B cell (primary cell): ENCODE results near the gene AKAP6.

Experiments
- EZH2 ChIP-seq: IDR thresholded peaks from 2 replicates; pipeline ENCODE4 v1.6.1; 2012; ENCODE audit warnings: borderline replicate concordance, low read depth, mild to moderate bottlenecking, moderate library complexity, low read length; ENCODE audit not compliant: insufficient read depth, poor library complexity, severe bottlenecking
- TF ChIP-seq, protein P1 (sequence below): fragments of 200-600 bp; IDR thresholded peaks from one replicate; pipeline ENCODE4 v1.8.0; 2022; ENCODE audit warnings: antibody characterized with exemption, mild to moderate bottlenecking

DNA sequence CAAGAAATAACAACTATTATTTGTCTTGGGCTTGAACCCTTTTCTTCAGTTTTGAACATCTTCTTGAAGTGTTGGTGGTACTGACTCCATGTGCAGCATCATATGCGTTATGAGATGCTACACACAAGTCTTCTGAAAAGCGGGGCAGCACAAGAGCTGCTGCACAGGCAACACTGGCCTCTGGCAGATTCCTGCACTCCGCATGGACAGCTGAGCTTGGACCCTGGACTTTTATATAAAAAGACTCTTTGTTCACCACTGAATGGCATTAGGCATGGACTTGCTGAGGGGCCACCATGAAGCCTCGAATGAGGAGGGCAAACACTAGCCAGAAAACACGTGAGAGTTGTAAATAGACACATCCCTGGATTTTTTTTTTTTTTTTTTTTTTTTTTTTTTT is 398.7 kb downstream of the AKAP6 start:
- TF ChIP-seq, protein P1, sequence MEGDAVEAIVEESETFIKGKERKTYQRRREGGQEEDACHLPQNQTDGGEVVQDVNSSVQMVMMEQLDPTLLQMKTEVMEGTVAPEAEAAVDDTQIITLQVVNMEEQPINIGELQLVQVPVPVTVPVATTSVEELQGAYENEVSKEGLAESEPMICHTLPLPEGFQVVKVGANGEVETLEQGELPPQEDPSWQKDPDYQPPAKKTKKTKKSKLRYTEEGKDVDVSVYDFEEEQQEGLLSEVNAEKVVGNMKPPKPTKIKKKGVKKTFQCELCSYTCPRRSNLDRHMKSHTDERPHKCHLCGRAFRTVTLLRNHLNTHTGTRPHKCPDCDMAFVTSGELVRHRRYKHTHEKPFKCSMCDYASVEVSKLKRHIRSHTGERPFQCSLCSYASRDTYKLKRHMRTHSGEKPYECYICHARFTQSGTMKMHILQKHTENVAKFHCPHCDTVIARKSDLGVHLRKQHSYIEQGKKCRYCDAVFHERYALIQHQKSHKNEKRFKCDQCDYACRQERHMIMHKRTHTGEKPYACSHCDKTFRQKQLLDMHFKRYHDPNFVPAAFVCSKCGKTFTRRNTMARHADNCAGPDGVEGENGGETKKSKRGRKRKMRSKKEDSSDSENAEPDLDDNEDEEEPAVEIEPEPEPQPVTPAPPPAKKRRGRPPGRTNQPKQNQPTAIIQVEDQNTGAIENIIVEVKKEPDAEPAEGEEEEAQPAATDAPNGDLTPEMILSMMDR: no peak
- TF ChIP-seq EZH2: no peak
